HG03097 (cell line): Measurements from ENCODE around the gene BNC2.

ENCODE experiments used
- ATAC-seq: cut with Tn5 transposase; IDR thresholded peaks from one replicate; pipeline ENCODE4 v1.9.1; 2021; ENCODE audit not compliant: unreplicated experiment, low FRiP score

Gene BNC2

GRCh38 chr9:16726029-16726428 lies 144.4 kb downstream of the BNC2 start:
- ATAC-seq: no peak

- no peak for ATAC-seq
Observed at GRCh38 chr9:16725066-16725465, 145.4 kb downstream of the BNC2 start.

- no peak for ATAC-seq
Observed at GRCh38 chr9:16721972-16722371, 148.5 kb downstream of the BNC2 start.

- ATAC-seq: no peak
Observed at GRCh38 chr9:16720386-16720785, 150.1 kb downstream of the BNC2 start.

GRCh38 chr9:16719921-16720320 lies 150.5 kb downstream of the BNC2 start:
- no peak for ATAC-seq

GRCh38 chr9:16718952-16719351 lies 151.5 kb downstream of the BNC2 start:
- ATAC-seq: no peak

GRCh38 chr9:16718296-16718695 lies 152.2 kb downstream of the BNC2 start:
- no peak for ATAC-seq

- ATAC-seq: no peak
Observed at GRCh38 chr9:16716601-16717000, 153.9 kb downstream of the BNC2 start.

- no peak for ATAC-seq
Observed at GRCh38 chr9:16715404-16715803, 155.1 kb downstream of the BNC2 start.

- ATAC-seq: no peak
Observed at GRCh38 chr9:16712787-16713186, 157.7 kb downstream of the BNC2 start.

- no peak for ATAC-seq
Observed at GRCh38 chr9:16710888-16711287, 159.6 kb downstream of the BNC2 start.

GRCh38 chr9:16709924-16710323 lies 160.5 kb downstream of the BNC2 start:
- ATAC-seq: no peak

- no peak for ATAC-seq
Observed at GRCh38 chr9:16708656-16709435, 161.6 kb downstream of the BNC2 start.

GRCh38 chr9:16705111-16705604 lies 165.3 kb downstream of the BNC2 start:
- no peak for ATAC-seq

GRCh38 chr9:16704116-16705110 lies 166.1 kb downstream of the BNC2 start:
- no peak for ATAC-seq

GRCh38 chr9:16701347-16701746 lies 169.1 kb downstream of the BNC2 start:
- ATAC-seq: no peak

GRCh38 chr9:16693616-16694015 lies 176.9 kb downstream of the BNC2 start:
- no peak for ATAC-seq

- ATAC-seq: no peak
Observed at GRCh38 chr9:16690628-16691027, 179.8 kb downstream of the BNC2 start.

- ATAC-seq: no peak
Observed at GRCh38 chr9:16690205-16690604, 180.3 kb downstream of the BNC2 start.

- ATAC-seq: no peak
Observed at GRCh38 chr9:16689351-16689938, 181.0 kb downstream of the BNC2 start.

GRCh38 chr9:16688814-16689213 lies 181.7 kb downstream of the BNC2 start:
- no peak for ATAC-seq
